OCI-LY1 (cell line): ENCODE measurements around the gene MAPKBP1.

ENCODE experiments used
- H2AFZ ChIP-seq: fragments of 200-600 bp; sonication (generic), shearing (Covaris generic); 2 replicates; pipeline ENCODE4 v1.6.0; 2014; ENCODE audit warnings: antibody characterized with exemption, mild to moderate bottlenecking, low read length
- H3F3A ChIP-seq: fragments of 200-600 bp; sonication (generic), shearing (Covaris generic); 2 replicates; pipeline ENCODE4 v1.6.0; 2014; ENCODE audit warnings: mild to moderate bottlenecking, antibody characterized with exemption, low read length, moderate library complexity; ENCODE audit not compliant: insufficient read depth
- H3K27ac ChIP-seq: fragments of 200-600 bp; sonication (generic); 2 replicates; pipeline ENCODE4 v1.5.1; 2014; ENCODE audit warnings: low read length, mixed run types, mild to moderate bottlenecking, low read depth; ENCODE audit not compliant: poor library complexity, severe bottlenecking
- H3K27me3 ChIP-seq: fragments of 200-600 bp; sonication (generic); 2 replicates; pipeline ENCODE4 v1.6.0; 2014; ENCODE audit warnings: antibody characterized with exemption, mild to moderate bottlenecking, low read length, moderate library complexity; ENCODE audit not compliant: insufficient read depth
- H3K36me3 ChIP-seq: fragments of 200-600 bp; sonication (generic); 2 replicates; pipeline ENCODE4 v1.6.1; 2014; ENCODE audit warnings: mild to moderate bottlenecking, antibody characterized with exemption, low read length, moderate library complexity, mixed read lengths; ENCODE audit not compliant: insufficient read depth
- H3K4me1 ChIP-seq: fragments of 200-600 bp; sonication (generic); 2 replicates; pipeline ENCODE4 v1.5.1; 2014; ENCODE audit warnings: mild to moderate bottlenecking, low read length, moderate library complexity; ENCODE audit not compliant: insufficient read depth, severe bottlenecking
- H3K4me2 ChIP-seq: fragments of 200-600 bp; sonication (generic), shearing (Covaris generic); 2 replicates; pipeline ENCODE4 v1.6.1; 2014; ENCODE audit warnings: low read length
- H3K4me3 ChIP-seq: fragments of 200-600 bp; sonication (generic); 2 replicates; pipeline ENCODE4 v1.5.1; 2014; ENCODE audit warnings: low read length, low read depth, mild to moderate bottlenecking, mixed read lengths; ENCODE audit not compliant: poor library complexity, severe bottlenecking
- H3K79me2 ChIP-seq: fragments of 200-600 bp; shearing (Covaris generic); 2 replicates; pipeline ENCODE4 v1.6.1; 2016; ENCODE audit warnings: mixed run types, low read length, mixed read lengths; ENCODE audit not compliant: insufficient read depth
- H3K9ac ChIP-seq: fragments of 200-600 bp; sonication (generic), shearing (Covaris generic); 2 replicates; pipeline ENCODE4 v1.6.1; 2014; ENCODE audit warnings: mild to moderate bottlenecking, low read length, mixed read lengths
- H3K9me2 ChIP-seq: fragments of 200-600 bp; sonication (generic), shearing (Covaris generic); 2 replicates; pipeline ENCODE4 v1.6.1; 2014; ENCODE audit warnings: low read depth, mild to moderate bottlenecking, low read length, mixed read lengths
- H3K9me3 ChIP-seq: fragments of 200-600 bp; shearing (Covaris generic); 2 replicates; pipeline ENCODE4 v1.6.1; 2014; ENCODE audit warnings: low read length, mixed read lengths
- H4K20me1 ChIP-seq: fragments of 200-600 bp; sonication (generic), shearing (Covaris generic); 2 replicates; pipeline ENCODE4 v1.6.0; 2016; ENCODE audit warnings: mild to moderate bottlenecking, low read length; ENCODE audit not compliant: insufficient read depth
- EZH2 ChIP-seq: fragments of 200-600 bp; sonication (generic), shearing (Covaris generic); IDR thresholded peaks from 2 replicates; pipeline ENCODE4 v1.8.0; 2017; ENCODE audit warnings: borderline replicate concordance, mixed run types, mild to moderate bottlenecking, antibody characterized with exemption, low read length, moderate library complexity, mixed read lengths
- TF ChIP-seq, protein P1 (sequence below): fragments of 200-600 bp; sonication (generic), shearing (Covaris generic); IDR thresholded peaks from 2 replicates; pipeline ENCODE4 v1.5.1; 2017; ENCODE audit warnings: mild to moderate bottlenecking, antibody characterized with exemption, low read length, moderate library complexity, mixed read lengths

Gene MAPKBP1

DNA sequence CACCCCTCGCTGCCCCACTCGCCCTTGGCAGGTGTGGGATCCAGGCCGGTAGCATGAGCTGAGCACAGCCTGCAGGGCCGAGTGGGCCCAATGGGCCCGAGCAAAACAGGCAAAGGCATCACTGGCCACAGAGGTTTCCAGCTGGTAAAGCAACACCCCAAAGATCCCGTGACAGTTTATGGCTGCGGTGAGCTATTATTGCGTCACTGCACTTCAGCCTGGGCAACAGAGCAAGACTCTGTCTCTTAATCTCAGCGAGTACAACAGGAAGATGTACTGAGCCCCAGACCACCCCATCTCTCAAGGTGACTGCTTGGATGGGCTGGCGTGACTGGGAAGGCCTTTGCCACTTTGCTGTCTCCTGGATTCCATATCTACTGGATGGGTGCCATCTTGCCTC, 57.9 kb downstream of the MAPKBP1 start:
- Histone ChIP-seq H3K4me1 (peaks cover 17% of the 10 kb centered on the region), H2AFZ (no peak overlapping the region), H3K27ac (no peak overlapping the region), H3K9me3 (no peaks in the 10 kb centered on the region), H3K9ac (no peak overlapping the region), H3K79me2 (no peaks in the 10 kb centered on the region), H3K27me3 (no peaks in the 10 kb centered on the region), H3K4me3 (no peak overlapping the region), H3K36me3 (no peaks in the 10 kb centered on the region), H3K4me2 (no peak overlapping the region), H3K9me2 (no peaks in the 10 kb centered on the region), H3F3A (no peaks in the 10 kb centered on the region), H4K20me1 (no peaks in the 10 kb centered on the region)
- no peak for TF ChIP-seq EZH2

GRCh38 chr15:41832875-41833274, 58.6 kb downstream of the MAPKBP1 start:
- Histone ChIP-seq H3K9ac (no peak overlapping the region), H3K27ac (no peak overlapping the region), H3K4me2 (no peak overlapping the region), H3K79me2 (no peaks in the 10 kb centered on the region), H3K36me3 (no peaks in the 10 kb centered on the region), H3K9me3 (no peaks in the 10 kb centered on the region), H3K4me1 (peaks cover 13% of the 10 kb centered on the region), H2AFZ (no peak overlapping the region), H3K9me2 (no peaks in the 10 kb centered on the region), H3K4me3 (no peak overlapping the region), H4K20me1 (no peaks in the 10 kb centered on the region), H3K27me3 (no peaks in the 10 kb centered on the region), H3F3A (no peaks in the 10 kb centered on the region)
- no peak for TF ChIP-seq EZH2
- TF ChIP-seq, protein P1, sequence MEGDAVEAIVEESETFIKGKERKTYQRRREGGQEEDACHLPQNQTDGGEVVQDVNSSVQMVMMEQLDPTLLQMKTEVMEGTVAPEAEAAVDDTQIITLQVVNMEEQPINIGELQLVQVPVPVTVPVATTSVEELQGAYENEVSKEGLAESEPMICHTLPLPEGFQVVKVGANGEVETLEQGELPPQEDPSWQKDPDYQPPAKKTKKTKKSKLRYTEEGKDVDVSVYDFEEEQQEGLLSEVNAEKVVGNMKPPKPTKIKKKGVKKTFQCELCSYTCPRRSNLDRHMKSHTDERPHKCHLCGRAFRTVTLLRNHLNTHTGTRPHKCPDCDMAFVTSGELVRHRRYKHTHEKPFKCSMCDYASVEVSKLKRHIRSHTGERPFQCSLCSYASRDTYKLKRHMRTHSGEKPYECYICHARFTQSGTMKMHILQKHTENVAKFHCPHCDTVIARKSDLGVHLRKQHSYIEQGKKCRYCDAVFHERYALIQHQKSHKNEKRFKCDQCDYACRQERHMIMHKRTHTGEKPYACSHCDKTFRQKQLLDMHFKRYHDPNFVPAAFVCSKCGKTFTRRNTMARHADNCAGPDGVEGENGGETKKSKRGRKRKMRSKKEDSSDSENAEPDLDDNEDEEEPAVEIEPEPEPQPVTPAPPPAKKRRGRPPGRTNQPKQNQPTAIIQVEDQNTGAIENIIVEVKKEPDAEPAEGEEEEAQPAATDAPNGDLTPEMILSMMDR, result no peak

- H3K36me3 ChIP-seq, result no peaks in the 10 kb centered on the region
- no peaks in the 10 kb centered on the region for H3K9me3 ChIP-seq
- H3K27ac ChIP-seq, result no peak overlapping the region
- no peak overlapping the region for H3K9ac ChIP-seq
- H3K4me1 ChIP-seq, result peaks cover 6% of the 10 kb centered on the region
- H3K27me3 ChIP-seq, result no peaks in the 10 kb centered on the region
- H2AFZ ChIP-seq, result no peak overlapping the region
- no peaks in the 10 kb centered on the region for H3K9me2 ChIP-seq
- TF ChIP-seq EZH2, result no peak
- TF ChIP-seq, protein P1, result no peak
- H3K4me2 ChIP-seq, result no peak overlapping the region
- no peaks in the 10 kb centered on the region for H3F3A ChIP-seq
- no peak overlapping the region for H3K4me3 ChIP-seq
- no peaks in the 10 kb centered on the region for H3K79me2 ChIP-seq
- no peaks in the 10 kb centered on the region for H4K20me1 ChIP-seq
Measured at GRCh38 chr15:41834096-41834495, 59.8 kb downstream of the MAPKBP1 start.

GRCh38 chr15:41836073-41836472, 61.8 kb downstream of the MAPKBP1 start:
- Histone ChIP-seq H3K9me3 (no peaks in the 10 kb centered on the region), H3F3A (no peaks in the 10 kb centered on the region), H4K20me1 (no peaks in the 10 kb centered on the region), H3K4me3 (no peak overlapping the region), H2AFZ (no peak overlapping the region), H3K27ac (no peak overlapping the region), H3K27me3 (no peaks in the 10 kb centered on the region), H3K9ac (no peak overlapping the region), H3K9me2 (no peaks in the 10 kb centered on the region), H3K4me2 (no peak overlapping the region), H3K36me3 (no peaks in the 10 kb centered on the region), H3K4me1 (peaks cover 6% of the 10 kb centered on the region), H3K79me2 (no peaks in the 10 kb centered on the region)
- TF ChIP-seq, protein P1, result no peak
- TF ChIP-seq EZH2, result no peak
